HG02763 (cell line): ENCODE measurements around the gene BAG5.
"Not testable (repeated sequence)": the region's sequence is repeated elsewhere in the genome, so short reads cannot be mapped to it uniquely, and the experiment has no call there.

Source experiments
- ATAC-seq: cut with Tn5 transposase; IDR thresholded peaks from one replicate; pipeline ENCODE4 v1.9.1; 2021; ENCODE audit warnings: mild to moderate bottlenecking, moderate library complexity; ENCODE audit not compliant: unreplicated experiment

Gene BAG5

GRCh38 chr14:103562429-103563225 is at the start of gene BAG5, which contains the start of gene COA8:
TSS of gene BAG5 (minus strand) at chr14:103562657. CDS start at chr14:103561164, 1,493 bp downstream.
TSS of gene COA8 (plus strand) at chr14:103562960. CDS start at chr14:103563002, 42 bp downstream.
- ATAC-seq: peak; percentile 73

- ATAC-seq: no peak
These were observed 48.8 kb upstream of the BAG5 start for GRCh38 chr14:103611215-103611614.

GRCh38 chr14:103609081-103609480 is 46.6 kb upstream of the BAG5 start:
- ATAC-seq: not testable (repeated sequence)

GRCh38 chr14:103607822-103608221 is 45.4 kb upstream of the BAG5 start:
- ATAC-seq: no peak

- ATAC-seq: peak; percentile 47
These were observed 44.7 kb upstream of the BAG5 start for GRCh38 chr14:103606963-103607668.

GRCh38 chr14:103604620-103605019 is 42.2 kb upstream of the BAG5 start:
- no peak for ATAC-seq

- ATAC-seq: no peak
These were observed 38.0 kb upstream of the BAG5 start for GRCh38 chr14:103600503-103600902.

- ATAC-seq: no peak
These were observed 35.3 kb upstream of the BAG5 start for GRCh38 chr14:103597623-103598377.

- no peak for ATAC-seq
These were observed 31.8 kb upstream of the BAG5 start for GRCh38 chr14:103594265-103594664.

GRCh38 chr14:103593577-103593976 is 31.1 kb upstream of the BAG5 start:
- peak; percentile 87 for ATAC-seq

GRCh38 chr14:103584326-103584915 is 22.0 kb upstream of the BAG5 start:
- ATAC-seq: no peak

- ATAC-seq: no peak
These were observed 19.7 kb upstream of the BAG5 start for GRCh38 chr14:103581954-103582703.

GRCh38 chr14:103581206-103581605 is 18.7 kb upstream of the BAG5 start:
- ATAC-seq: no peak

- no peak for ATAC-seq
These were observed 16.1 kb upstream of the BAG5 start for GRCh38 chr14:103578401-103579075.

GRCh38 chr14:103576371-103577024 is 14.0 kb upstream of the BAG5 start:
- ATAC-seq: no peak

GRCh38 chr14:103574707-103575285 is 12.3 kb upstream of the BAG5 start:
- no peak for ATAC-seq

GRCh38 chr14:103574104-103574503 is 11.6 kb upstream of the BAG5 start:
- ATAC-seq: no peak

- no peak for ATAC-seq
These were observed 7.0 kb upstream of the BAG5 start for GRCh38 chr14:103569408-103569807.

- no peak for ATAC-seq
These were observed 6.5 kb upstream of the BAG5 start for GRCh38 chr14:103568952-103569351.
